GM18519 (cell line): ENCODE measurements around the gene GRID2IP.
"Not testable (repeated sequence)": the region's sequence is repeated elsewhere in the genome, so short reads cannot be mapped to it uniquely, and the experiment has no call there.

Experiments used
- ATAC-seq: cut with Tn5 transposase; IDR thresholded peaks from one replicate; pipeline ENCODE4 v1.9.1; 2021; ENCODE audit warnings: mild to moderate bottlenecking, moderate library complexity; ENCODE audit not compliant: unreplicated experiment, low FRiP score

Gene GRID2IP

DNA sequence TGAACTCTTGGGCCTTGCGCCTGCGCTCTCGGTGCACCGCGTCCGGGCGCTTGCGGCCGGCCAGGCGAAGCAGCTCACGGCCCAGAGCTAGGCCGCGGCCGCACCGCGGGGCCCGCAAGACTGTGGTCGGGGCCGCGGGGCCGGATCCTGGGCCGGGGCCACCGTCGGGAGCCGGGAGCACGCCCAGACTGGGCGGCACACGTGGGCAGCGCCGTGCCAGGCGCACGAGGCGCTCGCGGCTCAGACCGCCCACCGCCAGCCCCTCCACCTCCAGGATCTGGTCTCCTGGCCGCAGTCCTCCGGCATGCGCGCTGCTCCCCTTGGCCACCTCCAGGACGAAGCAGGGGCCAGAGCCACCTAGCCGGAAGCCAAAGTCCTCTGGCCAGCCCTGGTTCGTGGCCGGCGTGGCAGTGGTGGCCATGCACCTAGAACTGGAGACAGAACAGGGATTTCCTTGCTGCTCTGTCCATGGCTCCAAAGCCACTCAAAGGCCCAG, at the start of gene GRID2IP:
Gene GRID2IP, minus strand, starts transcription at position 446 of the 496 bp plus-strand sequence. Its CDS starts 25 bp downstream, at position 421.
- no peak for ATAC-seq

DNA sequence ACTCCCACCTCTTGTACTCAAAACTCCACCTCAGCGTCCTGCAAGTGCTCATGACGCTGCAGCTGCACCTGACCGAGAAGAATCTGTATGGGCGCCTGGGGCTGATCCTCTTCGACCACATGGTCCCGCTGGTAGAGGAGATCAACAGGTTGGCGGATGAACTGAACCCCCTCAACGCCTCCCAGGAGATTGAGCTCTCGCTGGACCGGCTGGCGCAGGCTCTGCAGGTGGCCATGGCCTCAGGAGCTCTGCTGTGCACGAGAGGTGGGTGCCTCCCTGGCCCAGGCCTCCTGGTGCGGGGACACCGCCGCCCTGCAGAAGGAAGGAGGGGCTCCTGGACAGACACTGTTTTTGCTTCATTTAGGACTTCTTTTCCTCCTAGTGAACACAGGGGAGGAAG, 48.8 kb upstream of the GRID2IP start:
- no peak for ATAC-seq

DNA sequence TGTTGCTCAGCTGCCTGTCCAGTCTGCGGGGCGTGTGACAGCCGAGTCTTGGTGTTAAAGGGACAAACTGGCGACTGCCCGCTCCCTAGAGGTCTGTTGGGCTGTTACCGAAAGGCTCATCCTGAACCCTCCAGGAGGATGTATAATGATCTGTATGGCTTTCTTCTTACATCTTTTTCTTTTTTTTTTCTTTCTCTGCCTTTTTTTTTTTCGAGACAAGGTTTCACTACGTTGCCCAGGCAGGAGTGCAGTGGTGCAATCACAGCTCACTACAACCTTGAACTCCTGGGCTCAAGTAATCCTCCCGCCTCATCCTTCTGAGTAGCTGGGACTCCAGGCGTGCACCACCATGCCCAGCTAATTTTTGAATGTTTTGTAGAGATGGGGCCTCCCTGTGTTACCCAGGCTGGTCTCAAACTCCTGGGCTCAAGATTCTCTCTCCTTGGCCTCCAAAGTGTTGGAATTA, 39.4 kb upstream of the GRID2IP start:
- peak; percentile 5 for ATAC-seq

DNA sequence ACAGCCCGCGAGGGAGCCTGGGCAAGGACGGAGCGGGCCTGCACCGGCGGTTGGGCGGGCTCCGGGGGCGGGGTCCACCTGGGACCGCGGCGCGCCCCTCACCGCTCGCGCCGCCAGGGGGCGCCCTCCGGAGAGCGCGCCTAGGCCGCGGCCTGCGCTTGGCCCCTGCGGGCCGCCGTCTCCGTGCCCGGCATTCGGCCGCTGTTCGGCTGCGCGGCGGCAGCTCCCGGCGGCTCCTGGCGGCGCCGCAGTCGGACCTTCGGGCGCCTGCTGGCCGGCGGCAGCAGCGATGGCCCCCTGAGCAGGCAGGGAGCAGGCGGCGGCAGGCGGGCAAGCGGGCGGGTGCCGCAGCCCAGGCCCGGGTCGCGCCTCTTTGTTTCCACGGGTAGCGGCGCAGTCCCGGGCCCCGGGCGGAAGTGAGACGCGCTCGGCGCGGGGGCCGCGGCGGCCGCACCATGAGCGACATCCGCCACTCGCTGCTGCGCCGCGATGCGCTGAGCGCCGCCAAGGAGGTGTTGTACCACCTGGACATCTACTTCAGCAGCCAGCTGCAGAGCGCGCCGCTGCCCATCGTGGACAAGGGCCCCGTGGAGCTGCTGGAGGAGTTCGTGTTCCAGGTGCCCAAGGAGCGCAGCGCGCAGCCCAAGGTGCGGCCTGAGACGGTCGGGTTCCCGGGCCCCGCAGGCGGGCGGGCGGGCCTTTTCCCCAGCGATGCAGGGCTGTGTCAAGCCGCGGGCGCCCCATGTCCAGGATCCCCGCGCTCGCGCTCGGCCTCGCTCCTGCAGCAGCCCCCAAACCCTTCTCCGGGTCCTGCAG, 38.8 kb upstream of the GRID2IP start, which contains the start of gene INTS15:
Gene INTS15, plus strand, starts transcription at position 193 of the 816 bp plus-strand sequence. Its CDS starts 263 bp downstream, at position 456.
- ATAC-seq = peak; percentile 72

DNA sequence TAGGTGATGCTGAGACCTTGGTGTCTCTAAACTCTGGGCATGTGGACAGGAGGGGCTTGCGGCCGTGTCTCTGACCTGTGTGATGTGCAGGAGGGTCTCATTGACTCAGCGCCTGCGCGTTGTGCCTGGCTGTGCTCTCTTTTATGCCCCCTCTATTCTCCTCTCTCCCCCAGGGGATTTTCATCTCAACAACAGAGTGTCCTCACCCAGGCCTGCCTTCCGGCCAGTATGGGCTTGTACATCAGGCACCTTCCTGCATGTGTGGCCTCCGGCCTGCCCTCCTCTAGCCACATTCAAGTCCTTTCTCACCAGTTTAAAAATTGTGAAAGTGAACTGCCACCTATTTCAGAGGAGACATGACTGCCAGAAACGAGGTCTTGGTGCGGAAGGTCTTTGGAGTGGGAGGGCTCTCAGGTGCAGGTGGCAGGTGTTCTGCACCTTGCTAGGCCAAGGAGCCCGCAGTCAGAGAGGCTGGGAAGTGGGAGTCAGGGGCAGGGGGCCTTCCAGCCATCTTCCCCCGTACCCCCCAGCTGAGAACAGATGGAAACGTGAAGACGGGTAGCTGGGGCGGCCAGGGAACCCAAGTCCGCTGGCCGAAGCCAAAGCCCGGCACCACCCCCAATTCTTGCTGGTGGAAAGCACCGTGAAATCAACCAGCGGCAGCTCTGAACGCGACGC, 38.0 kb upstream of the GRID2IP start:
- ATAC-seq = no peak

DNA sequence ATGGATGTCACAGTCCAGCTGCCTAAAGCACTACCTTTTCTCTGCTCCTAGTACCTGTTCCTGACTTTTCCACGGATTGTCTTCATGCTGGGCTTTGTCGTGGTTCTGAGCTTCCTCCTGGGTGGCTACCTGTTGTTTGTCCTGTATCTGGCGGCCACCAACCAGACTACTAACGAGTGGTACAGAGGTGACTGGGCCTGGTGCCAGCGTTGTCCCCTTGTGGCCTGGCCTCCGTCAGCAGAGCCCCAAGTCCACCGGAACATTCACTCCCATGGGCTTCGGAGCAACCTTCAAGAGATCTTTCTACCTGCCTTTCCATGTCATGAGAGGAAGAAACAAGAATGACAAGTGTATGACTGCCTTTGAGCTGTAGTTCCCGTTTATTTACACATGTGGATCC, 37.3 kb upstream of the GRID2IP start:
- ATAC-seq = no peak

DNA sequence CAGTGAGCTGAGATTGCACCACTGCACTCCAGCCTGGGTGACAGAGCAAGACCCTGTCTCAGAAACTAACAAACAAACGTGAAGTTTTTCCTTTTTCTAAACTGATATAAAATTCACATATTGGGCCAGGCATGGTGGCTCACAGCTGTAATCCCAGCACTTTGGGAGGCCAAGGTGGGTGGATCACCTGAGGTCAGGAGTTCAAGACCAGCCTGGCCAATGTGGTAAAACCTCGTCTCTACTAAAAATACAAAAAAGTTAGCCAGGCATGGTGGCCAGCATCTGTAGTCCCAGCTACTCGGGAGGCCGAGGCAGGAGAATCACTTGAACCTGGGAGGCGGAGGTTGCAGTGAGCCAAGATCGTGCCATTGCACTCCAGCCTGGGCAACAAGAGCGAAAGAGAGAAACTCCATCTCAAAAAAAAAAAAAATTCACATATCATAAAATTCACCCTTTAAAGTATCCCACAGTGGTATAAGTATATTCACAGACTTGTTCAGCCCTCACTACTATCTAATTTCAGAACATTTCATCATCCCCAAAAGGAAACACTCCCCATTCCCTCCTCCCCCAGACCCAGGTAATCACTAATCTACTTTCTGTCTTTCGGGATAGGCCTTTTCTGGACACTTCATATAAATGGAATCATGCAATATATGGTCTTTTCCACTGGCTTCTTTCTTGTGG, 34.6 kb upstream of the GRID2IP start:
- ATAC-seq = not testable (repeated sequence)

DNA sequence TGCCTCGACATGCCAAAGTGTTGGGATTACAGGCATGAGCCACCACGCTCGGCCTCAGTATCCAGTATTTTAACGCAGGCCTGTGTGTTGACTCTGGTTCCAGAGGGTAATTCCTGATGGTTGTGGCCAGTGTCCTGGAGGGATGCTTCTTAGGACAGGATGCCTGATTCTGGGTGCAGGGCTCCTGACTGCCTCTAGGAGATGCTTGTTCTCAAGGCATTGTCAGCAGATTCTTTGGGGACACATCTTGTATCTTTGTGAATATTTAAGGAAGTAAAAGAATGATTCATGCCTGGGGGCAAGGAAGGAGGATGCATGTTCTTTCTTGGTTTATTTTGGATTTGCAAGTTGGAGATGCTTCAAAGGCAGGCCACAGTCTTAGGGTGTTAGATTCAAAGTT, 28.2 kb upstream of the GRID2IP start:
- no peak for ATAC-seq

DNA sequence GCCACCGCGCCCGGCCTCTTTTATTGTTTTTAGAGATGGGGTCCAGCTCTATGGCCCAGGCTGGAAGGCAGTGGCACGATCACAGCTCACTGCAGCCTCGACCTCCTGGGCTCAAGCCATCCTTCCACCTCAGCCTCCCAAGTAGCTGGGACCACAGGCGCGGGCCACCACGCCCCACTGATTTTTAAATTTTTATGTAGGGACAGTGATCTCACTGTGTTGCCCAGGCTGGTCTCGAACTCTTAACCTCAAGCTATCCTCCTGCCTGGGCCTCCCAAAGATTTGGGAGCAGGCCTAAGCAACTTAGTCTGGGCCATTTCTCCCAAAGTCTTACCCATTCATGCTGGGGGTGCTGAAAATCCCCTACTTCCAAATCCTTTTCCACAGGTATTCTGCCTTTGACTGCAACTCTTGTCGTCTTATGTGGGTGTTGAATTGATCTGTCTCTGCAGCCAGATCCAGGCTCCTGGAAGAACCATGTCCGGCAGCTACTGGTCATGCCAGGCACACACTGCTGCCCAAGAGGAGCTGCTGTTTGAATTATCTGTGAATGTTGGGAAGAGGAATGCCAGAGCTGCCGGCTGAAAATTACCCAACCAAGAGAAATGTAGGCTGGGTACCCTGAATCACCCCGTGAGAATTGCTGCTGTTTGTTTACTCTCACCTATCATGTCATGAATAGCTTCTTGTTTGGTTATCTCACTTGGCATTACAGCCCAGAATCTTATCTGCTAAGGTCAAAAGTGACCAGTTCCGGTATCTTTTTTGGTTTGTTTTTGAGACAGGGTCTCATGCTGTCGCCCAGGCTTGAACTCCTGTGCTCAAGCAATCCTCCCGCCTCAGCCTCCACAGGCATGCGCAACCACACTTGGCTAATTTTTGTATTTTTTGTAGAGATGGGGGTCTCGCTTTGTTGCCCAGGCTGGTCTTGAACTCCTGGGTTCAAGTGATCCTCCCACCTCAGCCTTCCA, 27.1 kb upstream of the GRID2IP start:
- ATAC-seq = no peak

DNA sequence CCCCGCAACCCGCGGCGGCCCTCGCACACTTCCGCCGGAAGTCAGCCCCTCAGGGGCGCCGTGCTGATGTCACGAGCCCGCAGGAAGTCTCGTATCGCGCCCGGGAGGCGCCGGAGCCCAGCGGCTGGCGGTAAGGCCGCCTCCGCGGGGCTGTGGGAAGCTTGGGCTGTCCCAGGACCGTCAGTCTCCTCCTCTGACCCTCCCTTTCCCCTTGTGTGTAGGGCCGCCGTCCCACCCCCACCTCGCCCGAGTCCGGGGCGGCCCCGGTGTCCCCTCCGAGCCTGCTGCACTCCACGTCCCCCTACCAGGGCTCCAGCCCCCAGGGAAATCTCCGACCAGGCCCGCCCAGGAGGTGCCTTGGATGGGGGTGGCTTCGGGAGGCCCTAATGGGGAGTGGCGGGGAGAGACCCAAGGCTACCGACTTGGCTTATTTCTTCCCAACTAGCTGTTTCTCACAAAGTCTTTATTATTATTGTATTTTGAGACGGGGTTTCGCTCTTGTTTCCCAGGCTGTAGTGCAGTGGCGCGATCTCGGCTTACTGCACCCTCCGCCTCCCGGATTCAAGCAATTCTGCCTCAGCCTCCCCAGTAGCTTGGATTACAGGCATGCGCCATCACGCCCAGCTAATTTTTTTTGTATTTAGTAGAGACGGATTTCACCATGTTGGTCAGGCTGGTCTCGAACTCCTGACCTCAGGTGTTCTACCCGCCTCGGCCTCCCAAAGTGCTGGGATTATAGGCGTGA, 26.3 kb upstream of the GRID2IP start, which contains the start of gene ZDHHC4:
Gene ZDHHC4, plus strand, starts transcription at position 86 of the 745 bp plus-strand sequence. CDS start 3,108 bp downstream, outside the sequence.
- peak; percentile 97 for ATAC-seq

DNA sequence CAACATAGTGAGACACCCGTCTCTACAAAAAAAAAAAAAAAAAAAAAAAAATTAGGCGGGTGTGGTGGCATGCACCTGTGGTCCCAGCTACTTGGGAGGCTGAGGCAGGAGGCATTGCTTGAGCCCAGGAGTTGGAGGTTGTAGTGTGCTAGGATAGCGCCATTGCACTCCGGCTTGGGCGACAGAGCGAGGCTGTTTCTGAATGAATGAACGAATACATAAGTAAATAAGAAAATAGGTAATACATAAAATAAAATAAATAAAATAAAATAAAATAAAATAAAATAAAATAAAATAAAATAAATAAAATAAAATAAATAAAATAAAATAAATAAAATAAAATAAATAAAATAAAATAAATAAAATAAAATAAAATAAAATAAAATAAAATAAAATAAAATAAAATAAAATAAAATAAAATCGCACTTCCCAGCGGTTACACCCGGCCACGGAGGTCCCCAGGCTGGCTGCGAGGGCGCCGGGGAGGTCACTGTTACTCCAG, 25.7 kb upstream of the GRID2IP start:
- not testable (repeated sequence) for ATAC-seq

DNA sequence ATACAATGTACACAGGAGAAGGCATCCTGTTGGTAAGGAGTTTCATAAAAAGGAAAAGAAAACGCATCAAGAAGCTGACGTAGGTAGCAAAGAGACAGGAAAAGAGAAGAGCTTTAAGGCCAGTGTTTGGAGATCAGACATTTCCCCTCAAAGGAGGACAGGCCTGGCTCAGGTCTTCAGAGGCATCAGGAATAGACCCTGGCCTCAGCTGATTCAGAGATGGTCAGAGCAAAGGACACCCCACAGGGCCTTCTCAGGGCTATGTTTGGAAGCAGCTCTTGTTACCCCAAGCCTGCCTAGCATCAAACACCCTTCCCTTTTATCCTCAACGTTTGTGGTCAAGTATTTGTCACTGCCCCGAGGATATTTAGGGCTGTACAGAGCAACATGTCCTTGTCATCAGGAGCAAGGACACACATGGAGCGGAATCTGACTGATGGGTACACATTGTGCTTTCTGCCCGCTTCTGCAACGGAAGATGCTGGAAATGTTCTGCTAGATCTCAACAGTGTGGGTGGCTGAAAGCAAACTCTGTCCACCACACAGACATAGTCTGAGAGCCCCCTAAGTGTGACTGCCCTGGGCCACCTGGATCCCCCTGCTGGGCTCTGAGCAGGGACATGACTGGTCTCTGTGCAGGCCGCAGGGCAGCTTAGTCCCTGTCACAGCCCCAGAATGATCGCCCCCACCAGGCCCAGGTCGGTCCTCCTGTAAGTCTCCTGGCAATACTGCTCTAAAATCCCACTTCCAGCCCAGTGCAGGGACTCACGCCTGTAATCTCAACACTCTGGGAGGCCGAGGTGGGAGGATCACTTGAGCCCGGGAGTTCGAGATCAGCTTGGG, 25.0 kb upstream of the GRID2IP start:
- no peak for ATAC-seq

DNA sequence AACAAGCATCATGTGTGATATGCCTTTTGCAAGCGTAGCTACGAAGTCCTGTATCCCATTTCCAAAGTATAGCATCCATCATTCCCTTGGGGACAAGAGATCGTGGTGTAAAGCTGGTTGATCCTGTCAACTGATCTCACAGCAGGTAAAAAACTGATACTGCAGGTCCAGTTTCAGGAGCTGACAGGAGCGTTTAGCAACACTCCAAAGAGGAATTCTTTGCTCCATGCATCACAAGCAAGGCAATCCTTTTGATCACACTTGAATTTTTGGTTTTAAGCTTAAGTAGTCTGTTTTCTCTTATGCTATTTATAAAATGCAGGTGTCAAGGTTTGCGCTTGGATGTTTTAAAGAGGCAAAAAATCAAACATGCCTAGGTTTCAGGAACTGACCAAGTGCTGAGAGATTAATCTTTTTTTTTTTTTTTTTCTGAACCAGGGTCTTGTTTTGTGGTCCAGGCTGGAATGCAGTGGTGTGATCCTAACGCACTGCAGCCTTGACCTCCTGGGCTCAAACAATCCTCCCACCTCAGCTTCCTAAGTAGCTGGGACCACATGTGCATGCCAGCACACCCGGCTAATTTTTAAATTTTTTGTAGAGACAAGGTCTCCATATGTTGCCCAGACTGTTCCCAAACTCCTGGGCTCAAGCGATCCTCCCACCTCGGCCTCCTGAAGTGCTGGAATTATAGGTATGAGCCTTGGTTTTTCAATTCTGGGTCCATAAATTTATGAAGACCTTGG, 24.2 kb upstream of the GRID2IP start:
- ATAC-seq = no peak

DNA sequence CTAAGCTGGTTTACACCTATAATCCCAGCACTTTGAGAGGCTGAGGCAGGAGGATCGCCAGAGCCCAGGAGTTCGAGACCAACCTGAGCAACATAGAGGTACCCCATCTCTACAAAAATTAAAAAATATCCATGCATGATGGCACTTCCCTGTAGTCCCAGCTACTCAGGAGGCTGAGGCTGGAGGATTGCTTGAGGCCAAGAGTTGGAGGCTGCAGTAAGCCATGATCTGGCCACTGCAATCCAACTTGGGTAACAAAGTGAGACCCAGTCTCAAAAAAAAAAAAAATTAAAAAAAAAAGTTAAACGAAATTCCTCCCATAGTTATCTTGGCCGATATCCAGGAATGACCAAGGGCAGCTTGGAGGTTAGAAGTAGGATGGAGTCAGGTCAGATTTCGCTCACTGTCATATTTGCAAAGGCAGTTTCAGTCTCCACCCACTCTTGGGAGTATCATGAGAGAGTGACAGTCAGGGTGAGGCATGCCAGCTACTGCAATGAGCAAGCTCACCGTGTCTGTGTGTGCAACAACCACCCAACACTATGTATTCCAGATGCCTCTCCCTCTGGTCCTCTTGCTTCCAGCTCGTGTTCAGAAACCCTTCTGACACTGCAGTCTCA, 20.0 kb upstream of the GRID2IP start:
- no peak for ATAC-seq

DNA sequence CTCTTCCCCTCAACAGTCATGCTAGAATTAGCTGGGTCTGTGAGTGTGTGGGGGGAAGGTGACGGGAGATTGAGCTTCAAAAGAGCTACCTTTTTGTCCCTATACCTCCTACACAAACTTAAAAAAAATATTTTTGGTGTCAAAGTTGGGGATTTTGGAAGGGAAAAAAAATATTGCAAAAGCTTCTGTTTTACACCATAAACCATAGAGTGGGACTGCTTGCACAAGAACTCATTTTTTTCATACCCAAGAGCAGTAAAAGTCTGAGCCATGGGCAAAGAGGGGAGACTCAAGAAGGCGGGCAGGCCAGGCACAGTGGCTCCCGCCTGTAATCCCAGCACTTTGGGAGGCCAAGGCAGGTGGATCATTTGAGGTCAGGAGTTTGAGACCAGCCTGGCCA, 16.6 kb upstream of the GRID2IP start:
- ATAC-seq = no peak

DNA sequence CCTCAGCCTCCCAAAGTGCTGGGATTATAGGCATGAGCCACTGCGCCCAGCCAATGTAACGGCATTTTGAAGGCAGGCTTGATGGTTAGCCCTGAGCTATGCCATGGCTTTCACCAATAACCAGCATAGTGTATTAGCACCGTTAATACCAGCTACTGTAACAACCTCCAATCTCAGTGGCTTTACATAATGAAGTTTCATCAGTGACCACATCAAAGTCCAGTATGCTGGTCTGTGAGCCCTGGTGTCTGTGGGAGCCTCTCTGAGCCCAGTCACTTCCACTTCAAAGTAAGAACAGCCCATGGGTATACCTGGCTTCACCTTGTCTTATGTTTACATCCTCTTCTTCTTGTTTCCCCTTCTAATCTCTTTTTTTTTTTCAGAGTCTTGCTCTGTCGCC, 14.4 kb upstream of the GRID2IP start:
- no peak for ATAC-seq
